DMS79 treated with DMSO at 0.1 percent for 48 hours (cell line): ENCODE results near the gene FAM53C.
"Not testable (repeated sequence)": the region's sequence is repeated elsewhere in the genome, so short reads cannot be mapped to it uniquely, and the experiment has no call there.

Experiments used
- DNase-seq: peaks from one replicate; lab custom pipeline; 2025; lab: John Stamatoyannopoulos, UW

The FAM53C gene

DNA sequence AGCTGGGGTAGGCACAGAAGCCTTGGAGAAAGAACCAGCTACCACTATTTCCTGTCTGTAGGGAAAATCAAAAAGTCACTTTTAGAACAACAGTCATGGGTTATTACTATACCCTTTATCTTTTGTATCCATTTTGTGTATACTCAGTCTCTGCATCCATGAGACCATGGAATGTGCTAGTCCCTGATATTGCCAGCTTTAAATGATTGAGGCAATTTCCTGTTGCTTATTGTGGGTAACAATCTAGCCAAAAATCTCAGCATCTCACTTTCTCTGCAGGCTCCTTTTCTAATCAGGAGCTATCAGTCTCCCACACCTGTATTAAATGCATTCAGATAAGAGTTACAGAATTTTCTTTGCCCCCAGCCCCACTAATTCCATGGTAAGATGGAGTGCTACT lies 13.5 kb downstream of the FAM53C start:
- no peak for DNase-seq

DNA sequence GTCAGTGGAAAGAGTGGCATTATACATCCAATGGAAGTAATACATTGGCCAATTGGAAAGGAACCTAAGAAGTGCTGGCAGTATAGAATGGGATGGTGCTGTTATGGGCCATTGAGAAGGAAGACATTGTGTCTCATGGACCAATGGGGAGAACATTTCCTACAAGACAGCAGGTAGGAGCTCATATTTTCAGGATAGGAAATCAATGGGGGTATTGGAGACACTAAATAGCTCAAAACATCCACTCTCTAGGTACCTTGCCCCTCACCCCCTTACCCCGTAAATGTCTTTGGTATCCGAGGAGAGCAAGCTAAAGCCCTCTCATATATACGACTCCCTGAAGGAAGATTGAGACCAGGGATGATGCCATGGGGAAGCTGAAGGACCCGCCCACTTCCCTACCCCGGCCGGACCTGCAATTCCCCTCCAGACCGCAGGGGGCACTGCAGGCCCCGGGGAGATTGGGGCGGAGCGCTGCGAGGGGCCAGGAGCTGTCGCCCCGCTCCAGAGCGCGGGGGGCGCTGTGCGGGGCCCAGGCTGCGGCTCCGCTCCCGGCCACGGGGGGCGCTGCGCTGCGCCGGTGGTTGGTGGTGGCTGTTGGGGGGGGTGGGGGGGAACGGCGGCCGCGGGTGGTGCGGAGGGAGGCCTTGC lies 14.1 kb downstream of the FAM53C start, which contains the start of gene KDM3B:
Gene KDM3B, plus strand, starts transcription at position 615 of the 651 bp plus-strand sequence. CDS start 111 bp downstream, outside the sequence.
- DNase-seq: peak; percentile 10

- DNase-seq: peak; percentile 13
These were observed 14.9 kb downstream of the FAM53C start for GRCh38 chr5:138352722-138353559.

- no peak for DNase-seq
These were observed 15.6 kb downstream of the FAM53C start for GRCh38 chr5:138353560-138354080.

- DNase-seq: peak; percentile 3
These were observed 16.3 kb downstream of the FAM53C start for GRCh38 chr5:138354387-138354786.

DNA sequence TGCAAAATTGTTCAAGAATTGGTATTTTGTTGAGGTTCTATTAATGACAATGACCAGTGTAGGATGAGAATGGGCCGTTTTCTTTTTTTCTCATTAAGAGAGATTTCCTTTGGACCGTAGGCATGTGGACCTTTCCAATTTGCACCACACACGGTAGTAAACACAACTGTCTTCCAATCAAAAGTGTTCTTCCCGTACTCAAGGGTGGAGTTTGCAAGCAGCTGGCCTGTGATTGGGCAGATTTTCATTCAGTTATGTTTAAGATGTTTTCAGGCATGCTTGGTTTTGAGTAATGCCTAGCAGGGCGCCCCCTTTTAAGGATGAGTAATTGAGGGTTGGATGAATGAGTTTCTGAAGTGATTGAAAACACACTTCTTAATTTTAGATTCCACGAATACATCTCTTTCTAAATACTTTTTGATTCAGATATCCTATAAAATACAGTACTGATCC lies 16.9 kb downstream of the FAM53C start:
- no peak for DNase-seq

- DNase-seq: no peak
These were observed 21.6 kb downstream of the FAM53C start for GRCh38 chr5:138359621-138360020.

DNA sequence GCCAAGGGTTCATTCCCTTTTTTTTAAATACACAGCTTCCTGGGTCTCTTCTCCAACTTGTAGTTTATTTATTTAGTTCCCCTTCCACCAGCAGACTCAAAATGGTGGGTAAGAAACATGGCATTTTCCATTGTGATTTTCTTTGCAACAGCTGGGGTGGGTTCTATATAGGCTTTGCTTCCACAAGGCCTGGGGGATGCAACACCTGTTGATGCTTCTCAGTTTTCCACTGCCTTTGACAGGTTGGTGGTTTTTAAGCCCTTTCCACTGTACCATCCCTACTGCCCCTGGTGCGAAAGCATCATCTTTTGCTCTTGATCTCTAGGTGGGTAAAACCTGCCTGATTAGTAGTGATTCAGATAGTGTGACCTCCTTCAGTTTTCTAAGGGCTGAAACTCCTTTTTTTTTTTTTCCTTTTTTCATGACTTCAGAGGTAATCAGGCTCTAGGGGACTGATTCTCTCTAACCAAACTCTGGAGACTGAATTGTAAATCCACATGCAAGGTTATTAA lies 22.9 kb downstream of the FAM53C start:
- no peak for DNase-seq

- no peak for DNase-seq
These were observed 26.5 kb downstream of the FAM53C start for GRCh38 chr5:138364576-138364975.

- DNase-seq: no peak
These were observed 28.7 kb downstream of the FAM53C start for GRCh38 chr5:138366632-138367382.

GRCh38 chr5:138369261-138369660 lies 31.2 kb downstream of the FAM53C start:
- DNase-seq: no peak

DNA sequence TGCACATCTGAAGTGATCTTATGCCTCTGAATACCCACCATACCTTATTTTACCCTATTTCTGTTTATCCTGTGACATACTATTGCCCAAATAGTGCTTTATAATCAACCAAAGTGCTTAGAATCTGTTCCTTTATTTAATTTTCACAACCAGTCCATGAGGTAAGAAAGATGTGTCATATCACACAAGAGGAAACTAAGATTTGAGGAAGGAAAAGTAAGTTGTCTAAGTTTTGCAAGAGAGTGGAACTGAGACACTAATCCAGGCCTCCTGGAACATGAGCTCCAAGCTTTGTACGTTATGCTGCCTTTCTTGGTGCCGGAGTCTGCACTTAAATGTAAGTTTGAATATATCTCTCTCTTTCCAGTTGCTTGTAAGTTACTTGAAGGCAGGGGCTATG lies 31.6 kb downstream of the FAM53C start:
- no peak for DNase-seq

DNA sequence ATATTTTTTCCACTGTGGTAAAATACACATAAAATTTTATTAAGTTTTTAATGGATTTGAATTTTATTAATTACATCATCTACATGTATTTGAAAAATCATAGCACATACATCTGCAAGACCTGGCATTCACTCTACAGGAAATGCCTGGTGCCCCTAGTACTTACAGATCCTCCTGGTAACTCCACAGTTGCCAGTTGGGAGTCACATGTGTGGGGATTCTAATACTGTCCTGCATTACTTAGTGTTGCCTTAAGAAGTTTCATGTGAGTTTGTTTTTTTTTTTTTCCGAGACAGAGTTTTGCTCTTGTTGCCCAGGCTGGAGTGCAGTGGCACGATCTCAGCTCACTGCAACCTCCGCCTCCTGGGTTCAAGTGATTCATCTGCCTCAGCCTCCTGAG lies 32.5 kb downstream of the FAM53C start:
- no peak for DNase-seq

GRCh38 chr5:138371454-138371853 lies 33.4 kb downstream of the FAM53C start:
- DNase-seq: no peak

- DNase-seq: no peak
These were observed 34.2 kb downstream of the FAM53C start for GRCh38 chr5:138372225-138372624.

DNA sequence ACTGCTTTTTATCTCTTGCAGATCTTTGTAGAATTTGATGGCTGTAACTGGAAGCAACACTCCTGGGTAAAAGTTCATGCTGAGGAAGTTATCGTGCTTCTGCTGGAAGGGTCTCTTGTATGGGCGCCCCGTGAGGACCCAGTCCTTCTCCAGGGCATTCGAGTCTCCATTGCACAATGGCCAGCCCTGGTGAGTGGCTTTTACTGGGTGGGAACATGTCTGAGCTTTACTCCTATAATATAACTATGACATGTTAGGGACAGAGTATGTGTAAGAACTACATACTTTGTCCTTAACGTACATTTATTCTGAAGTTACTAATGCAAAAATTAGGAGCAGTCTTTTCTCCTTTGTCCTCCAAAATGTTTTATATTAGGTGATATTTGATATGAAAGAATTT lies 34.6 kb downstream of the FAM53C start:
- no peak for DNase-seq

DNA sequence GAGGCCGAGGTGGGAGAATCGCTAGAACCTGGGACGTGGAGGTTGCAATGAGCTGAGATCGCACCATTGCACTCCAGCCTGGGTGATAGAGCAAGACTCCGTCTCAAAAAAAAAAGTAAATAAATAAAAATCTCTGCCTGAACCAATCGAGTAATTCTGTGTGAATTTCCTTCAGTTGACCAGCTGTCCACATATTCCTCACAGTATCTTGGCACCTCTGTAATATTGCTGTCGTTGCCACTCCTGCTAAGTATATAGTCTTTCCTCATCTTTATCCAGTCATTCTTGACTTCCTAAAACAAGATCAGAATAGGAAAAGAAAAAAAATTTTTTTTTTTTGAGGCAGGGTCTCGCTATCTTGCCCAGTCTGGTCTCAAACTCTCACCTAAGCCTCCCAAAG lies 44.3 kb downstream of the FAM53C start:
- DNase-seq: no peak

GRCh38 chr5:138385660-138386059 lies 47.6 kb downstream of the FAM53C start:
- no peak for DNase-seq

GRCh38 chr5:138386290-138386689 lies 48.2 kb downstream of the FAM53C start:
- DNase-seq: no peak

DNA sequence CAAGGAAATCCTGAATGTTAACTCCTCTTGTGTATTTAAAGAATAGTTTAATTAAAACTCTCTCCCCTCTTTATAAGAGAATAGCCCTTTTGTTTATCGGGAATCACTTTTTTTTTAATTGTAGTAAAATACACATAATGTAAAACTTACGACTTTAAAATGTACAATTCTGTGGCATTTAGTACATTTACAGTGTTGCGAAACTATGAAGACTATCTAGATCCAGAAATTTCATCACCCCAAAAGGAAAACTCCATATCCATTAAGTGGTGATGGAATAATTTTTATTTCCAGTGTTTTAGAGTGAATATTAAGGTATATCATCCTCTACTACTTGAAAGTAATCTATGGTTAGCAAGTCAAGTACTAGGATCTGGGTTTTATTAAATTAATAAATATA lies 51.3 kb downstream of the FAM53C start:
- DNase-seq: no peak

DNA sequence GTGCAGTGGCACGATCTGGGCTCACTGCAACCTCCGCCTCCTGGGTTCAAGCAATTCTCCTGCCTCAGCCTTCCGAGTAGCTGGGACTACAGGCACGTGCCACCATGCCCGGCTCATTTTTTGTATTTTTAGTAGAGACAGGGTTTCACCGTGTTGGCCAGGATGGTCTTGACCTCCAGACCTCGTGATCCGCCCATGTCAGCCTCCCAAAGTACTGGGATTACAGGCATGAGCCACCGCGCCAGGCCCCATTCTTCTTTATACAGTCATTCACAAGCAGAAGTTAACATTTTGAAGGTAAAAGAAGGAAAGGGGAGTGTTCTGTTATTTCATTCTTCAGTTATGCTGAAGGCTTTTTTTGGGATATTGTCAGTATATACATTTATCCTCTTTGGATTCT lies 51.8 kb downstream of the FAM53C start:
- DNase-seq: not testable (repeated sequence)

DNA sequence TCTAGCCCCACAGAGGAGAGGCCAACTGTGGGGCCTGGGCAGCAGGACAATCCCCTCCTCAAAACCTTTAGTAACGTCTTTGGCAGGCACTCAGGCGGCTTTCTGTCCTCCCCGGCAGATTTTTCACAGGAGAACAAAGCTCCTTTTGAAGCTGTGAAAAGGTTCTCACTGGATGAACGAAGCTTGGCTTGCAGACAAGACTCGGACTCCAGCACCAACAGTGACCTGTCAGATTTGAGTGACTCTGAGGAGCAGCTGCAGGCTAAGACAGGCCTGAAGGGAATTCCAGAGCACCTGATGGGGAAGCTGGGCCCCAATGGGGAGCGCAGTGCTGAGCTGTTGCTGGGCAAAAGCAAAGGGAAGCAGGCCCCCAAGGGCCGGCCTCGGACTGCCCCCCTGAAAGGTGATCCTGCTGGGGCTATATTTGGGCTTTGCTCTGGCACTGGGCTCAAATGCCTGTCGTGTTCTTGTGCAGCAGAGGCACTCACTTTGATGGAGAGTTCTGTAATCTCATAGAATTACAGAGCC lies 53.9 kb downstream of the FAM53C start:
- DNase-seq: no peak
